Heart left ventricle (tissue), 16 donors: ENCODE measurements around the gene GALT. TPM values are rescaled to one million over a fixed set of nuclear protein-coding genes. Genes with fewer than 3 reads are reported as not detected.

Experiments
- ATAC-seq, 4 donors: fragments of 200-7000 bp; cut with Tn5 transposase; one replicate each; pipeline ENCODE4 v1.9.1; 2020 to 2022; ENCODE audit warnings: moderate library complexity in 4 of 4, mild to moderate bottlenecking in 3 of 4, moderate number of reproducible peaks in 1 of 4
- DNase-seq, 5 donors: peaks; one replicate each; pipeline ENCODE4 v3.0.0-alpha.2; 2020
- H3K27ac ChIP-seq, 12 donors: fragments of 200-600 bp; sonication (generic) in 4 of 12; one replicate each; pipeline versions ENCODE4 v1.5.0 to v1.8.0; 2016 to 2022; ENCODE audit warnings: mild to moderate bottlenecking in 2 of 12
- H3K27me3 ChIP-seq, 9 donors: fragments of 200-600 bp; sonication (generic) in 2 of 9; one replicate each; pipeline versions ENCODE4 v1.5.1 to v1.8.0; 2016 to 2022; ENCODE audit warnings: mild to moderate bottlenecking in 3 of 9
- H3K36me3 ChIP-seq, 9 donors: fragments of 200-600 bp; sonication (generic) in 2 of 9; one replicate each; pipeline versions ENCODE4 v1.5.0 to v1.8.0; 2018 to 2022; ENCODE audit warnings: mild to moderate bottlenecking in 2 of 9
- H3K4me1 ChIP-seq, 12 donors: fragments of 200-600 bp; sonication (generic) in 4 of 12; one replicate each; pipeline versions ENCODE4 v1.5.0 to v1.8.0; 2016 to 2022; ENCODE audit warnings: mild to moderate bottlenecking in 3 of 12
- H3K4me3 ChIP-seq, 12 donors: fragments of 200-600 bp; sonication (generic) in 4 of 12; one replicate each; pipeline versions ENCODE4 v1.5.0 to v1.8.0; 2017 to 2022; ENCODE audit warnings: mild to moderate bottlenecking in 9 of 12, moderate library complexity in 4 of 12
- H3K9me3 ChIP-seq, 12 donors: fragments of 200-600 bp; sonication (generic) in 4 of 12; one replicate each; pipeline versions ENCODE4 v1.5.0 to v1.8.0; 2016 to 2022; ENCODE audit warnings: mild to moderate bottlenecking in 1 of 12
- CTCF ChIP-seq, 12 donors: fragments of 200-600 bp; sonication (generic) in 4 of 12; IDR thresholded peaks; one replicate each; pipeline versions ENCODE4 v1.5.0 to v1.8.0; 2018 to 2022; ENCODE audit warnings: antibody characterized with exemption in 12 of 12, mild to moderate bottlenecking in 5 of 12
- POLR2A ChIP-seq, 2 donors: fragments of 450-650 bp; IDR thresholded peaks; one replicate each; pipeline ENCODE4 v1.6.1; 2017; ENCODE audit warnings: antibody characterized with exemption in 2 of 2, mild to moderate bottlenecking in 2 of 2, moderate library complexity in 2 of 2
- WGBS, 4 donors: extraction: QIAGEN DNeasy Blood & Tissue Kit in 2 of 4; methylation state at CpG; one replicate each; pipeline versions ENCODE4 v1.1.5 to v1.1.7; 2013 to 2018; 5-methylcytosine and 5-hydroxymethylcytosine counted together
- intact Hi-C, 10 donors: fragments of 100-400 bp; cut with DNase I; formaldehyde crosslinking; loops; one replicate each; pipeline versions ENCODE4 v1.11.1 to v1.14.2; 2022
- polyA plus RNA-seq, 2 donors: library from polyadenylated mRNA; stranded (reverse); fragments of 200-250 nt; gene quantifications; one replicate each; pipeline ENCODE4 v1.2.3, GENCODE V29; 2013
- total RNA-seq, 9 donors: library from RNA; depleted of rRNA in 2 of 9; stranded (reverse); fragments of >200 nt in 2 of 9; fragmentation: NEBNext Ultra II Directional in 3 of 9; extraction: Animal tissue kit (Norgen Biotek cat#: 25700) in 3 of 9; gene quantifications; one replicate each; pipeline versions ENCODE4 v1.1.0 to v1.2.4, GENCODE V29; 2016 to 2023
- donor health status: ischemic (EF 13 %, LVEDD 7.1; RV severe dilation, severe dysfunction).
- donor health status: healthy with polysubstance abuse.
- donor health status: DM: no; HTN: yes; CAD: no.
- donor health status: DM: no; HTN: no; CAD: no.
- donor health status: ischemic (EF 25% LVEDD 6.9; RV normal size, moderate dysfunction).
- donor health status: ischemic (EF 25% LVEDD 5.7; RV mildly dilated, moderate dysfunction).
- donor health status: healthy.
- donor health status: DM: yes; HTN: yes; CAD: no.
- donor health status: ischemic (EF 35%, LVEDD 5.7; RV mildly dilated, moderate dysfunction).
- donor health status: nonischemic (EF 11% LVEDD 7.7; RV severe dilation, severe dysfunction).
- donor health status: DM: yes; HTN: yes; CAD: no.
- donor health status: PGD.
- donor health status: ischemic (EF 29% LVEDD 5.4; RV normal size, mild dysfunction).
- donor health status: nonischemic (EF 23%, LVEDD 6.1; RV moderate dilation, normal function).

Gene GALT
- total and polyA plus RNA-seq, 11 donors: 16.8 to 67.9 (median 41.2) TPM

GRCh38 chr9:34607331-34607730 lies 39.1 kb upstream of the GALT start:
- Histone ChIP-seq H3K4me1 (peaks cover 0 to 20% (median 17%) of the 10 kb centered on the region in 12 donors), H3K27me3 (no peaks in the 10 kb centered on the region), H3K9me3 (no peaks in the 10 kb centered on the region), H3K27ac (no peak overlapping the region), H3K4me3 (no peak overlapping the region), H3K36me3 (no peaks in the 10 kb centered on the region)
- DNase-seq: no peak
- 23 to 73% (median 54%) methylated on average over 2 of the region's 2 CpGs for WGBS, 4 donors
- no peak for TF ChIP-seq CTCF (IDR thresholded peaks at IDR 0.05)
- TF ChIP-seq POLR2A (IDR thresholded peaks at IDR 0.05): no peak
- intact Hi-C loops: loop anchor here in 1 of 10 donors (10.0 kb wide), 1 partner anchor 173 kb away; no protein-coding TSS in a partner anchor
- no peak for ATAC-seq

- Histone ChIP-seq H3K9me3 (no peaks in the 10 kb centered on the region), H3K4me3 (peak overlapping the region in 9 of 12 donors; percentile 74 to 95 (median 81)), H3K27me3 (no peaks in the 10 kb centered on the region), H3K27ac (peak overlapping the region in 9 of 12 donors; percentile 81 to 97 (median 94)), H3K4me1 (peaks cover 0 to 29% (median 24%) of the 10 kb centered on the region in 12 donors), H3K36me3 (peaks cover 0 to 24% (median 19%) of the 10 kb centered on the region in 9 donors)
- DNase-seq: peak in 3 of 5 donors; percentile 24 to 59 (median 57)
- ATAC-seq: peak; percentile 20 to 45 (median 38)
- WGBS, 4 donors: 73 to 88% (median 80%) methylated on average over 14 to 20 of the region's 20 CpGs
- no peak for TF ChIP-seq CTCF (IDR thresholded peaks at IDR 0.05)
- TF ChIP-seq POLR2A (IDR thresholded peaks at IDR 0.05): no peak
- intact Hi-C loops: loop anchor here in 2 of 10 donors (5.0 to 10.0 kb wide), 2 partner anchors 92 to 156 kb away; partner anchors contain the start of genes DNAI1 (in 1 of the 2) and FAM219A (in 1 of the 2)
Measured at GRCh38 chr9:34610434-34611206, 35.9 kb upstream of the GALT start.

- H3K36me3 ChIP-seq: peaks cover 0 to 31% (median 26%) of the 10 kb centered on the region in 9 donors
- TF ChIP-seq POLR2A (IDR thresholded peaks at IDR 0.05) (no peak), CTCF (IDR thresholded peaks at IDR 0.05) (no peak)
- peak overlapping the region; percentile 81 to 97 (median 93) for H3K27ac ChIP-seq
- peak overlapping the region; percentile 64 to 95 (median 82) for H3K4me3 ChIP-seq
- ATAC-seq: peak; percentile 18 to 26 (median 19)
- WGBS, 4 donors: 44 to 62% (median 59%) methylated on average over 8 to 10 of the region's 10 CpGs
- no peaks in the 10 kb centered on the region for H3K9me3 ChIP-seq
- intact Hi-C loops: loop anchor here in 2 of 10 donors (5.0 to 10.0 kb wide), 2 partner anchors 91 to 157 kb away; partner anchors contain the start of genes DNAI1 (in 1 of the 2) and FAM219A (in 1 of the 2)
- no peaks in the 10 kb centered on the region for H3K27me3 ChIP-seq
- H3K4me1 ChIP-seq: peaks cover 0 to 29% (median 24%) of the 10 kb centered on the region in 12 donors
- DNase-seq: peak in 2 of 5 donors; percentile 18 to 44
Measured at GRCh38 chr9:34611251-34611810, 35.1 kb upstream of the GALT start.
